Fibroblast of pulmonary artery (primary cell): ENCODE data around the gene D2HGDH.

ENCODE experiments used
- DNase-seq: peaks from one replicate; pipeline ENCODE4 v3.0.0-alpha.2; 2010; ENCODE audit warnings: low read depth
- H3K4me3 ChIP-seq: replicated peaks from 2 replicates; pipeline ENCODE4 v1.5.1; 2011; ENCODE audit warnings: low read depth, mild to moderate bottlenecking, control low read depth, low read length, moderate library complexity
- CTCF ChIP-seq: IDR thresholded peaks from 2 replicates; pipeline ENCODE4 v1.5.1; 2011; ENCODE audit warnings: mild to moderate bottlenecking, control low read depth, low read length, inconsistent platforms; ENCODE audit errors: missing control alignments

Gene D2HGDH

GRCh38 chr2:241708879-241709278 is 25.6 kb upstream of the D2HGDH start:
- no peak overlapping the region for H3K4me3 ChIP-seq
- DNase-seq, result no peak
- no peak for TF ChIP-seq CTCF

GRCh38 chr2:241719093-241719492 is 15.3 kb upstream of the D2HGDH start:
- no peak for TF ChIP-seq CTCF
- no peak for DNase-seq
- H3K4me3 ChIP-seq, result no peak overlapping the region

- H3K4me3 ChIP-seq, result no peak overlapping the region
- DNase-seq, result no peak
- no peak for TF ChIP-seq CTCF
These were observed 14.3 kb upstream of the D2HGDH start for GRCh38 chr2:241720099-241720498.

- no peak for TF ChIP-seq CTCF
- no peak for DNase-seq
- H3K4me3 ChIP-seq, result no peak overlapping the region
These were observed 13.9 kb upstream of the D2HGDH start for GRCh38 chr2:241720560-241720959.

GRCh38 chr2:241721852-241722251 is 12.6 kb upstream of the D2HGDH start:
- H3K4me3 ChIP-seq, result no peak overlapping the region
- no peak for DNase-seq
- no peak for TF ChIP-seq CTCF

- TF ChIP-seq CTCF, result no peak
- no peak for DNase-seq
- no peak overlapping the region for H3K4me3 ChIP-seq
These were observed 11.5 kb upstream of the D2HGDH start for GRCh38 chr2:241722896-241723454.

- peak; percentile 7 for TF ChIP-seq CTCF
- H3K4me3 ChIP-seq, result no peak overlapping the region
- DNase-seq, result no peak
These were observed 10.0 kb upstream of the D2HGDH start for GRCh38 chr2:241724259-241724974.
